OCI-LY3 (cell line): Measurements from ENCODE around the gene KLHDC3.
"Not testable (repeated sequence)": the region's sequence is repeated elsewhere in the genome, so short reads cannot be mapped to it uniquely, and the experiment has no call there.

Experiments
- H2AFZ ChIP-seq: fragments of 200-600, 300-600 bp; shearing (Covaris generic); 2 replicates; pipeline ENCODE4 v1.6.0; 2014; ENCODE audit warnings: antibody characterized with exemption, low read depth, low read length
- H3K27ac ChIP-seq: fragments of 200-600, 300-600 bp; sonication (generic); 2 replicates; pipeline ENCODE4 v1.5.1; 2014; ENCODE audit warnings: mild to moderate bottlenecking, low read length, moderate library complexity, mixed read lengths
- H3K27me3 ChIP-seq: fragments of 200-600, 300-600 bp; sonication (generic); 2 replicates; pipeline ENCODE4 v1.6.1; 2014; ENCODE audit warnings: low read depth, low read length, mixed read lengths
- H3K36me3 ChIP-seq: fragments of 200-600, 300-600 bp; sonication (generic); replicated peaks from 2 replicates; pipeline ENCODE3; 2014; ENCODE audit warnings: low read depth, low read length, mixed read lengths
- H3K4me1 ChIP-seq: fragments of 300-600, 200-600 bp; sonication (generic); 2 replicates; pipeline ENCODE4 v1.6.1; 2014; ENCODE audit warnings: low read length, mixed read lengths
- H3K4me2 ChIP-seq: fragments of 200-600, 300-600 bp; sonication (generic); 2 replicates; pipeline ENCODE4 v1.6.1; 2014; ENCODE audit warnings: low read length, mixed read lengths
- H3K4me3 ChIP-seq: fragments of 300-600, 200-600 bp; sonication (generic); 2 replicates; pipeline ENCODE4 v1.5.1; 2014; ENCODE audit warnings: antibody characterized with exemption, mild to moderate bottlenecking, low read length, moderate library complexity
- H3K79me2 ChIP-seq: fragments of 300-600, 200-600 bp; shearing (Covaris generic); 2 replicates; pipeline ENCODE4 v1.6.1; 2014; ENCODE audit warnings: mild to moderate bottlenecking, low read length, mixed read lengths
- H3K9ac ChIP-seq: fragments of 300-600, 200-600 bp; shearing (Covaris generic); 2 replicates; pipeline ENCODE4 v1.6.0; 2014; ENCODE audit warnings: mild to moderate bottlenecking, low read length, moderate library complexity
- H3K9me3 ChIP-seq: fragments of 200-600, 300-600 bp; shearing (Covaris generic); 2 replicates; pipeline ENCODE4 v1.6.1; 2014; ENCODE audit warnings: low read length, mixed read lengths; ENCODE audit not compliant: insufficient read depth
- H4K20me1 ChIP-seq: fragments of 200-600, 300-600 bp; sonication (generic); 2 replicates; pipeline ENCODE4 v1.6.1; 2016; ENCODE audit warnings: low read length, mixed read lengths; ENCODE audit not compliant: insufficient read depth
- CTCF ChIP-seq: fragments of 200-600, 300-600 bp; sonication (generic); IDR thresholded peaks from 2 replicates; pipeline ENCODE4 v1.5.1; 2014; ENCODE audit warnings: antibody characterized with exemption, low read length, low read depth
- EZH2phosphoT487 ChIP-seq: fragments of 200-600 bp; shearing (Covaris generic); IDR thresholded peaks from 2 replicates; pipeline ENCODE4 v1.6.1; 2018; ENCODE audit warnings: antibody characterized with exemption, mixed run types, low read depth

KLHDC3 gene

GRCh38 chr6:43037706-43038105 lies 23.7 kb downstream of the KLHDC3 start:
- Histone ChIP-seq H3K79me2 (no peaks in the 10 kb centered on the region), H3K9me3 (no peaks in the 10 kb centered on the region), H3K4me3 (no peak overlapping the region), H2AFZ (no peak overlapping the region), H3K4me2 (no peak overlapping the region), H4K20me1 (no peaks in the 10 kb centered on the region), H3K27me3 (no peaks in the 10 kb centered on the region), H3K27ac (no peak overlapping the region), H3K4me1 (no peaks in the 10 kb centered on the region), H3K9ac (no peak overlapping the region), H3K36me3 (peaks cover 52% of the 10 kb centered on the region)
- no peak for TF ChIP-seq CTCF
- no peak for TF ChIP-seq EZH2phosphoT487

GRCh38 chr6:43038727-43039126 lies 24.7 kb downstream of the KLHDC3 start:
- Histone ChIP-seq H2AFZ (no peak overlapping the region), H3K27me3 (no peaks in the 10 kb centered on the region), H3K4me3 (no peak overlapping the region), H3K4me2 (no peak overlapping the region), H4K20me1 (no peaks in the 10 kb centered on the region), H3K4me1 (no peaks in the 10 kb centered on the region), H3K27ac (no peak overlapping the region), H3K79me2 (no peaks in the 10 kb centered on the region), H3K9ac (no peak overlapping the region), H3K9me3 (no peaks in the 10 kb centered on the region), H3K36me3 (peaks cover 56% of the 10 kb centered on the region)
- TF ChIP-seq EZH2phosphoT487, result no peak
- no peak for TF ChIP-seq CTCF

- no peaks in the 10 kb centered on the region for H4K20me1 ChIP-seq
- H3K4me1 ChIP-seq, result no peaks in the 10 kb centered on the region
- H3K9ac ChIP-seq, result no peak overlapping the region
- no peaks in the 10 kb centered on the region for H3K9me3 ChIP-seq
- H3K27me3 ChIP-seq, result no peaks in the 10 kb centered on the region
- H3K4me2 ChIP-seq, result no peak overlapping the region
- H3K27ac ChIP-seq, result no peak overlapping the region
- peaks cover 57% of the 10 kb centered on the region for H3K36me3 ChIP-seq
- no peak overlapping the region for H3K4me3 ChIP-seq
- TF ChIP-seq CTCF, result no peak
- no peak for TF ChIP-seq EZH2phosphoT487
- no peak overlapping the region for H2AFZ ChIP-seq
- H3K79me2 ChIP-seq, result no peaks in the 10 kb centered on the region
Measured at GRCh38 chr6:43040542-43041257, 26.7 kb downstream of the KLHDC3 start.

GRCh38 chr6:43041475-43041874 lies 27.4 kb downstream of the KLHDC3 start:
- not testable (repeated sequence) for H3K4me2 ChIP-seq, H3K4me1 ChIP-seq, H3K27ac ChIP-seq, H3K27me3 ChIP-seq, H3K9ac ChIP-seq, H3K79me2 ChIP-seq, H3K9me3 ChIP-seq, H2AFZ ChIP-seq, H4K20me1 ChIP-seq, H3K4me3 ChIP-seq
- peaks cover 58% of the 10 kb centered on the region for H3K36me3 ChIP-seq
